GM12891 (cell line): ENCODE results near the gene EIF4B.

Experiments used
- POLR2A ChIP-seq: IDR thresholded peaks from 2 replicates; pipeline ENCODE4 v1.6.1; 2011; ENCODE audit warnings: low read depth, low read length, control low read depth
- POU2F2 ChIP-seq: IDR thresholded peaks from 2 replicates; pipeline ENCODE4 v1.6.1; 2011; ENCODE audit warnings: low read depth, mild to moderate bottlenecking, control low read depth, low read length, moderate library complexity

- TF ChIP-seq POLR2A (no peak), POU2F2 (no peak)
These were observed 6.7 kb downstream of the EIF4B start for GRCh38 chr12:53012928-53013327.
